GM12892 (cell line): ENCODE results near the gene PIAS1.
A peak's percentile ranks its signal among the peaks of the same experiment; 100 is the strongest.

Experiments
- DNase-seq: peaks from one replicate; pipeline ENCODE4 v3.0.0; 2011; ENCODE audit not compliant: insufficient read length
- FAIRE-seq: peaks from 2 replicates; lab custom pipeline; 2011; peaks lifted over from hg19 to GRCh38; lab: Jason Lieb, UNC
- POLR2A ChIP-seq: IDR thresholded peaks from 2 replicates; pipeline ENCODE4 v1.6.1; 2011; ENCODE audit warnings: low read depth, low read length, control low read depth
- POLR2AphosphoS5 ChIP-seq: IDR thresholded peaks from 2 replicates; pipeline ENCODE4 v1.6.1; 2011; ENCODE audit warnings: low read depth, low read length, control low read depth
- TAF1 ChIP-seq: IDR thresholded peaks from 2 replicates; pipeline ENCODE4 v1.6.1; 2011; ENCODE audit warnings: low read depth, mild to moderate bottlenecking, control low read depth, low read length, borderline replicate concordance

PIAS1 gene

GRCh38 chr15:68040144-68040543 is 14.0 kb upstream of the PIAS1 start:
- TF ChIP-seq POLR2AphosphoS5 (no peak), POLR2A (no peak), TAF1 (no peak)
- no peak for FAIRE-seq
- DNase-seq: no peak

GRCh38 chr15:68042156-68042854 is 11.8 kb upstream of the PIAS1 start:
- TF ChIP-seq POLR2AphosphoS5 (no peak), POLR2A (no peak), TAF1 (no peak)
- FAIRE-seq: peak; percentile 78

GRCh38 chr15:68042855-68043222 is 11.3 kb upstream of the PIAS1 start:
- TF ChIP-seq TAF1: no peak
- TF ChIP-seq POLR2A: no peak
- no peak for TF ChIP-seq POLR2AphosphoS5
- FAIRE-seq (no peak), DNase-seq (no peak)

More at GRCh38 chr15:68042156-68042854, 11.8 kb upstream of the PIAS1 start:
- no peak for DNase-seq

GRCh38 chr15:68045289-68046265 is 8.5 kb upstream of the PIAS1 start:
- TF ChIP-seq POLR2AphosphoS5 (no peak), TAF1 (no peak), POLR2A (no peak)
- DNase-seq (no peak), FAIRE-seq (no peak)

- TF ChIP-seq POLR2A (no peak), TAF1 (no peak), POLR2AphosphoS5 (no peak)
- DNase-seq: no peak
- FAIRE-seq: no peak
Measured at GRCh38 chr15:68047826-68048225, 6.3 kb upstream of the PIAS1 start.

- TF ChIP-seq POLR2A: no peak
- no peak for TF ChIP-seq TAF1
- no peak for TF ChIP-seq POLR2AphosphoS5
- peak; percentile 54 for FAIRE-seq
- DNase-seq: no peak
Measured at GRCh38 chr15:68051109-68051508, 3.0 kb upstream of the PIAS1 start.

GRCh38 chr15:68051907-68052306 is 2.2 kb upstream of the PIAS1 start:
- TF ChIP-seq POLR2AphosphoS5 (no peak), POLR2A (no peak), TAF1 (no peak)
- DNase-seq (no peak), FAIRE-seq (no peak)

GRCh38 chr15:68052431-68052830 is 1.7 kb upstream of the PIAS1 start:
- TF ChIP-seq POLR2AphosphoS5 (no peak), TAF1 (no peak), POLR2A (no peak)
- FAIRE-seq: no peak
- no peak for DNase-seq

GRCh38 chr15:68053001-68053400 is 1.1 kb upstream of the PIAS1 start:
- no peak for FAIRE-seq
- TF ChIP-seq TAF1: no peak
- TF ChIP-seq POLR2AphosphoS5: no peak
- no peak for TF ChIP-seq POLR2A
- no peak for DNase-seq

GRCh38 chr15:68054628-68055223 is 611 bp downstream of the PIAS1 start:
- FAIRE-seq: peak; percentile 30
- TF ChIP-seq POLR2A: 0 out of 2 replicates have a peak, but pooled peaks have one; percentile 35
- TF ChIP-seq POLR2AphosphoS5: no peak; the same call in 1 of the 2 replicates
- DNase-seq: peak; percentile 49

- FAIRE-seq: peak; percentile 96
- DNase-seq: peak; percentile 33
- TF ChIP-seq POLR2A (peak; percentile 39; the same call in 1 of the 2 replicates), POLR2AphosphoS5 (peak; percentile 61), TAF1 (peak; percentile 15; the same call in 1 of the 2 replicates)
Measured at GRCh38 chr15:68055224-68055705, 1.1 kb downstream of the PIAS1 start.

GRCh38 chr15:68056097-68056865 is 2.2 kb downstream of the PIAS1 start:
- DNase-seq: no peak
- FAIRE-seq: no peak
- TF ChIP-seq POLR2AphosphoS5 (no peak), POLR2A (no peak), TAF1 (no peak)
